Cortex of kidney (tissue), 1 donor: Measurements from ENCODE around the gene PCDHB8.
"Not testable (repeated sequence)": the region's sequence is repeated elsewhere in the genome, so short reads cannot be mapped to it uniquely, and the experiment has no call there.

Experiments used
- DNase-seq: peaks from one replicate; lab custom pipeline; 2025; lab: John Stamatoyannopoulos, UW

PCDHB8 gene

GRCh38 chr5:141184117-141184855 is 6.7 kb downstream of the PCDHB8 start:
- not testable (repeated sequence) for DNase-seq

- no peak for DNase-seq
Observed at GRCh38 chr5:141186897-141187512, 9.4 kb downstream of the PCDHB8 start, which contains the start of gene PCDHB9. PCDHB9 (plus strand) TSS chr5:141187161; CDS start chr5:141187319, 158 bp downstream.

GRCh38 chr5:141188682-141189081 is 11.1 kb downstream of the PCDHB8 start:
- not testable (repeated sequence) for DNase-seq

- DNase-seq: not testable (repeated sequence)
Observed at GRCh38 chr5:141189131-141189530, 11.5 kb downstream of the PCDHB8 start.

GRCh38 chr5:141192110-141192725 is 14.6 kb downstream of the PCDHB8 start, which contains the start of gene PCDHB10:
PCDHB10 (plus strand) TSS chr5:141192353; CDS start chr5:141192553, 200 bp downstream.
- DNase-seq: no peak

- not testable (repeated sequence) for DNase-seq
Observed at GRCh38 chr5:141194332-141194731, 16.7 kb downstream of the PCDHB8 start.

- DNase-seq: no peak
Observed at GRCh38 chr5:141196363-141196762, 18.8 kb downstream of the PCDHB8 start.

- no peak for DNase-seq
Observed at GRCh38 chr5:141199359-141200235, 22.0 kb downstream of the PCDHB8 start, which contains the start of gene PCDHB11. PCDHB11 (plus strand) TSS chr5:141199627; CDS start chr5:141199775, 148 bp downstream.

- DNase-seq: not testable (repeated sequence)
Observed at GRCh38 chr5:141201126-141201525, 23.5 kb downstream of the PCDHB8 start.

GRCh38 chr5:141201646-141202045 is 24.1 kb downstream of the PCDHB8 start:
- DNase-seq: not testable (repeated sequence)

- no peak for DNase-seq
Observed at GRCh38 chr5:141208478-141208877, 30.9 kb downstream of the PCDHB8 start, which contains the start of gene PCDHB12. PCDHB12 (plus strand) TSS chr5:141208719; CDS start chr5:141208908, 189 bp downstream.

- DNase-seq: not testable (repeated sequence)
Observed at GRCh38 chr5:141210281-141210680, 32.7 kb downstream of the PCDHB8 start.

- DNase-seq: not testable (repeated sequence)
Observed at GRCh38 chr5:141210849-141211248, 33.3 kb downstream of the PCDHB8 start.

GRCh38 chr5:141213656-141214339 is 36.2 kb downstream of the PCDHB8 start, which contains the start of gene PCDHB13:
PCDHB13 (plus strand) TSS chr5:141213919; CDS start chr5:141214124, 205 bp downstream.
- not testable (repeated sequence) for DNase-seq

GRCh38 chr5:141214583-141214982 is 37.0 kb downstream of the PCDHB8 start:
- DNase-seq: not testable (repeated sequence)

GRCh38 chr5:141215504-141215903 is 37.9 kb downstream of the PCDHB8 start:
- DNase-seq: not testable (repeated sequence)

GRCh38 chr5:141216035-141216434 is 38.4 kb downstream of the PCDHB8 start:
- not testable (repeated sequence) for DNase-seq

GRCh38 chr5:141223112-141223783 is 45.7 kb downstream of the PCDHB8 start, which contains the start of gene PCDHB14:
PCDHB14 (plus strand) TSS chr5:141223343; CDS start chr5:141223506, 163 bp downstream.
- no peak for DNase-seq

GRCh38 chr5:141224844-141225243 is 47.3 kb downstream of the PCDHB8 start:
- DNase-seq: not testable (repeated sequence)

GRCh38 chr5:141225421-141225820 is 47.8 kb downstream of the PCDHB8 start:
- DNase-seq: not testable (repeated sequence)
